Endothelial cell of umbilical vein (primary cell): ENCODE results near the gene HLA-DPA1. TPM values are rescaled to one million over a fixed set of nuclear protein-coding genes. Genes with fewer than 3 reads are reported as not detected.

Experiments
- BruUV-seq: library from RNA; stranded (reverse); fragments of 400-500 nt; replicated peaks from 2 replicates; lab custom pipeline; 2021; lab: Mats Ljungman, UMichigan
- CTCF ChIA-PET: fragments of 300-600, 350-600 bp; sonication (Branson Sonifier 250); formaldehyde crosslinking; loops from one replicate; lab custom pipeline; 2021; ENCODE audit warnings: antibody characterized with exemption, inconsistent platforms; lab: Charles Lee
- POLR2A ChIA-PET: fragments of 300-600, 350-600 bp; sonication (Branson Sonifier 250); formaldehyde crosslinking; loops from one replicate; lab custom pipeline; 2021; ENCODE audit warnings: antibody characterized with exemption, inconsistent platforms; lab: Charles Lee
- DNase-seq: peaks from one replicate; pipeline ENCODE4 v3.0.0-alpha.2; 2011; ENCODE audit warnings: low read depth, low spot score
- FAIRE-seq: peaks from 2 replicates; lab custom pipeline; 2011; peaks lifted over from hg19 to GRCh38; lab: Jason Lieb, UNC
- H2AFZ ChIP-seq: 2 replicates; pipeline ENCODE4 v1.6.0; 2012; ENCODE audit warnings: low read depth, low read length, control low read depth, inconsistent platforms
- H3K27ac ChIP-seq: 2 replicates; pipeline ENCODE4 v1.5.1; 2011; ENCODE audit warnings: low read depth, mild to moderate bottlenecking, control low read depth, low read length, moderate library complexity; ENCODE audit not compliant: insufficient read depth
- H3K27me3 ChIP-seq, 2 experiments: 2 replicates each; pipeline versions ENCODE4 v1.6.0 to v1.6.1; 2011; ENCODE audit warnings: low read length in 2 of 2, mixed read lengths in 1 of 2; ENCODE audit not compliant: control insufficient read depth in 2 of 2, insufficient read depth in 2 of 2
- H3K36me3 ChIP-seq, 2 experiments: 2 replicates in 1 of 2; 3 replicates in 1 of 2; pipeline ENCODE4 v1.5.1; 2011; ENCODE audit warnings: low read length in 2 of 2, mild to moderate bottlenecking in 1 of 2, moderate library complexity in 1 of 2; ENCODE audit not compliant: control insufficient read depth in 2 of 2, insufficient read depth in 2 of 2; ENCODE audit errors: extremely low read depth in 1 of 2
- H3K4me1 ChIP-seq: 3 replicates; pipeline ENCODE4 v1.5.1; 2011; ENCODE audit warnings: mild to moderate bottlenecking, low read length; ENCODE audit not compliant: control insufficient read depth, insufficient read depth; ENCODE audit errors: extremely low read depth
- H3K4me2 ChIP-seq: 2 replicates; pipeline ENCODE4 v1.6.1; 2011; ENCODE audit warnings: low read length, control low read depth, mixed read lengths; ENCODE audit not compliant: insufficient read depth
- H3K4me3 ChIP-seq, 3 experiments: fragments of 200-600 bp in 1 of 3; sonication (generic), shearing (Covaris generic) in 1 of 3; replicated peaks in 1 of 3; 2 replicates each; pipeline ENCODE4 v1.5.1; 2011 to 2016; ENCODE audit warnings: control low read depth in 3 of 3, low read length in 3 of 3, mild to moderate bottlenecking in 2 of 3, inconsistent platforms in 1 of 3, low read depth in 1 of 3, moderate library complexity in 1 of 3; ENCODE audit not compliant: insufficient read depth in 1 of 3
- H3K79me2 ChIP-seq: 2 replicates; pipeline ENCODE4 v1.6.0; 2012; ENCODE audit warnings: low read length, inconsistent platforms; ENCODE audit not compliant: control insufficient read depth, insufficient read depth
- H3K9ac ChIP-seq: replicated peaks from 2 replicates; pipeline ENCODE3; 2011; ENCODE audit warnings: low read length, control low read depth; ENCODE audit not compliant: insufficient read depth; ENCODE audit errors: extremely low read depth
- H3K9me1 ChIP-seq: replicated peaks from 3 replicates; pipeline ENCODE4 v1.6.0; 2011; ENCODE audit warnings: mild to moderate bottlenecking, low read length; ENCODE audit not compliant: control insufficient read depth, insufficient read depth; ENCODE audit errors: extremely low read depth
- H3K9me3 ChIP-seq: replicated peaks from 2 replicates; pipeline ENCODE4 v1.5.1; 2012; ENCODE audit warnings: low read length, inconsistent platforms; ENCODE audit not compliant: control insufficient read depth, insufficient read depth
- H4K20me1 ChIP-seq: replicated peaks from 2 replicates; pipeline ENCODE3; 2011; ENCODE audit warnings: mild to moderate bottlenecking, low read length; ENCODE audit not compliant: control insufficient read depth, insufficient read depth; ENCODE audit errors: extremely low read depth
- CTCF ChIP-seq, 2 donors: IDR thresholded peaks; 1 replicate in 1 of 2; 2 replicates in 1 of 2; pipeline ENCODE4 v1.5.1; 2011; ENCODE audit warnings: low read length in 2 of 2, mild to moderate bottlenecking in 2 of 2, moderate library complexity in 2 of 2, control low read depth in 1 of 2, inconsistent platforms in 1 of 2, low read depth in 1 of 2; ENCODE audit not compliant: insufficient read depth in 1 of 2; ENCODE audit errors: extremely low read depth in 1 of 2
- EZH2 ChIP-seq: IDR thresholded peaks from 2 replicates; pipeline ENCODE4 v1.6.1; 2012; ENCODE audit warnings: borderline replicate concordance, low read depth, mild to moderate bottlenecking, moderate library complexity, low read length, inconsistent platforms; ENCODE audit not compliant: severe bottlenecking
- FOS ChIP-seq: IDR thresholded peaks from 2 replicates; pipeline ENCODE4 v1.6.1; 2011; ENCODE audit warnings: mild to moderate bottlenecking, low read length, moderate library complexity, borderline replicate concordance; ENCODE audit not compliant: insufficient read depth
- GATA2 ChIP-seq: IDR thresholded peaks from 2 replicates; pipeline ENCODE4 v1.7.0; 2011; ENCODE audit warnings: low read depth, mild to moderate bottlenecking, moderate library complexity, mixed read lengths, low read length; ENCODE audit not compliant: insufficient read length, insufficient read depth
- JUN ChIP-seq: IDR thresholded peaks from 2 replicates; pipeline ENCODE4 v1.6.1; 2011; ENCODE audit warnings: borderline replicate concordance, low read depth; ENCODE audit not compliant: insufficient read length, insufficient read depth
- MAX ChIP-seq: IDR thresholded peaks from 2 replicates; pipeline ENCODE4 v1.6.1; 2011; ENCODE audit not compliant: insufficient read depth, insufficient read length
- MYC ChIP-seq: IDR thresholded peaks from one replicate; pipeline ENCODE4 v1.6.1; 2011; ENCODE audit warnings: mild to moderate bottlenecking, low read depth, low read length
- POLR2A ChIP-seq: IDR thresholded peaks from 2 replicates; pipeline ENCODE4 v1.6.1; 2012; ENCODE audit warnings: low read depth, mild to moderate bottlenecking, control low read depth, low read length
- POLR2AphosphoS5 ChIP-seq: IDR thresholded peaks from 2 replicates; pipeline ENCODE4 v1.6.1; 2012; ENCODE audit warnings: low read depth, mild to moderate bottlenecking, control low read depth, low read length, moderate library complexity; ENCODE audit not compliant: insufficient read depth
- dilution Hi-C: fragments of 300-500 bp; cut with MboI; formaldehyde crosslinking; loops from one replicate; pipeline ENCODE4 v1.15.0; 2019; ENCODE audit warnings: low sequenced_read_pairs; ENCODE audit not compliant: extremely low pct_ligation_motif_present
- intact Hi-C: fragments of 100-400 bp; cut with micrococcal nuclease; formaldehyde crosslinking; loops from one replicate; pipeline ENCODE4 v1.10.0; 2022
- polyA plus RNA-seq, 4 experiments: library from polyadenylated mRNA; depleted of rRNA in 3 of 4; stranded (reverse) in 3 of 4; unstranded in 1 of 4; fragments of >200 nt; gene quantifications; 2 replicates each; pipeline versions ENCODE4 v1.2.1 to v1.2.3, GENCODE V29; 2011 to 2012; ENCODE audit warnings: missing spikeins in 1 of 4
- total RNA-seq: library from RNA; stranded (reverse); gene quantifications from 2 replicates; pipeline ENCODE4 v1.2.3, GENCODE V29; 2021

The HLA-DPA1 gene
- total and polyA plus RNA-seq, 2 donors (not counting 3 experiments of a cell fraction or from before 2014, with no cell fraction given), result 23.2 TPM; not detected in 1

- Histone ChIP-seq H4K20me1 (no peaks in the 10 kb centered on the region), H3K9me1 (no peaks in the 10 kb centered on the region), H2AFZ (no peak overlapping the region), H3K4me2 (no peak overlapping the region), H3K4me1 (no peaks in the 10 kb centered on the region), H3K79me2 (no peaks in the 10 kb centered on the region), H3K9me3 (no peaks in the 10 kb centered on the region), H3K27me3 (peaks cover 18 to 49% of the 10 kb centered on the region in 2 experiments), H3K27ac (no peak overlapping the region), H3K9ac (no peak overlapping the region), H3K36me3 (no peaks in the 10 kb centered on the region), H3K4me3 (no peak overlapping the region)
- DNase-seq (no peak), FAIRE-seq (no peak)
- no TSS peak for BruUV-seq
- CTCF ChIA-PET, result interaction anchor here (1.5 to 2.2 kb wide), 2 partner anchors 13 to 39 kb away, joined by 4 to 6 read pairs; partner anchors contain the start of gene HLA-DPB1
- dilution Hi-C loops (no loop called here), intact Hi-C loops (no loop called here)
- TF ChIP-seq MAX, result no peak
- TF ChIP-seq GATA2, result no peak
- TF ChIP-seq MYC, result no peak
- no peak for TF ChIP-seq EZH2
- TF ChIP-seq FOS, result no peak
- no peak for TF ChIP-seq CTCF (IDR thresholded peaks at IDR 0.05; ENCODE audit: extremely low read depth in 1 of 2, insufficient read depth in 1 of 2, low read depth in 1 of 2, low read length in 2 of 2)
- no peak for TF ChIP-seq POLR2AphosphoS5
- TF ChIP-seq JUN, result no peak
- no peak for TF ChIP-seq POLR2A
- POLR2A ChIA-PET, result no interaction called here
These were observed 36.9 kb downstream of the HLA-DPA1 start for GRCh38 chr6:33036535-33036934.
